ENCODE results near the gene MRPL18.

The MRPL18 gene

DNA sequence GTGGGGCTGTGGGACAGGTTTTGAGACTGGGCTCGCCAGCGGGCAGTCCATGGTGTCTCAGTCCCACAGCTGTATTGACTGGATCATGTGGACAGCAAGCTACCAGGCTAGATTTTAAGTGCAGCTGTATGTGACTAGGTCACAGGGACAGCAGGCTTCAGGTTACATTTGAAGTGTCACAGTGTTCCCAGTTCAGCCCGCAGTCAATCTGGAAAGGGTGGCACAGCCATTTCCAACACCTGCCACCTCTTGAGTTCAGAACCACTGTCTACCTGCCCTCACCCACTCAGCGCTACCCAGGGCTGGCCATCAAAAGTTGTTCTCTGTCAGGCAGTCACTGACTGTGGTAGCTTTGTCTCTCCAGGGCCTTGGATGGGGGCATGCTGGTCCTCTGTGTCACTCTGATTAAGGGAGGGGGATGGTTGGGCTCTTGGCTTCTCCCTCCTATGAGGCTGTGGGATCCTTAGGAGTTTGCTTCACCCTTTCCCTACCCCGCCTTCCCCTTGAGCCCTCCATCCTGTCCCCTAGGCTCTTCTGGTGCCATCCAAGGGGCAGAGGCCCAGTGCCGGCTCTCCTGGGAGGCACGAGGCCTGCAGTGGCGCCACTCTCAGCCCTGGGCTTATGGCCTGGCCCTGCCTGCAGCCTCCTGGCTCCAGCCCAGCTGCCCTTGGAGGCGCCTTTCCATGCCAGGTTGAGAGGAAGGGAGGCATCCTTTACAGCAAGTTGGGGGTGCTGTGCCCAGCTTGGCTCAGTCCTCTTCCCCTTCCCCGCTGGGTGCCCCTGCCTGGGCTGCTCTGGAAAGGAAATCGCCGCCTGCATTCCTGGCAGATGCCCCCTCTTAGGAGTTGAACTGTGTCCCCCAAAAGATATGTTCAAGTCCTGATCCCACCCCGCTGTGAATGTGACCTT lies 54.7 kb downstream of the MRPL18 start:
- DNase-seq (ENCODE audit: low read depth in 2 of 2), result no peak
